ENCODE measurements around the gene TDG.

DNA sequence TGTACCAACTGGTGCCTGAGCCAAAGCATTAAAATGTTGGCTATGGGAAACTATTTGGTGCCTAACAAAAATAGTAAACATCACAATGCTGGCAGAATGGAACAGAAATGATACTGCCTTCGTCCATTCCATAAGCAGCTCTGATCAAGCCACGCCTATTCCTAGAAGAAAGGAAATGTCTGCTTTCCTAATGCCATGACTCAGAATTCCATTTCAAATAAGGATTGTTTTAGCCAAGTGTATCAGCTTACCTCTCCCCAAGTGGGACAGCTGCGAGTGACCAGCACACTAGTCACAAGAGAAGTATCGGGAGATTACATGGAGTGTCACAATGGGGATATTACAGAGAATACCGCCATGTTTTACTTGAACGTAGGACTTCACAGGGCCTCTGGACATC is 45.6 kb downstream of the TDG start:
- TF ChIP-seq GATA2 (IDR thresholded peaks at IDR 0.05; ENCODE audit: low read depth, low read length): no peak
- TF ChIP-seq GATA3 (IDR thresholded peaks at IDR 0.05; ENCODE audit: low read depth, low read length): no peak
